Adrenal gland (tissue), 12 donors: Measurements from ENCODE around the gene CTSW. TPM values are rescaled to one million over a fixed set of nuclear protein-coding genes. Genes with fewer than 3 reads are reported as not detected.
A peak's percentile ranks its signal among the peaks of the same experiment; 100 is the strongest.

Source experiments
- DNase-seq, 7 donors: peaks; one replicate each; pipeline ENCODE4 v3.0.0-alpha.2; 2019 to 2020
- H3K27ac ChIP-seq, 5 donors: fragments of 200-600 bp; sonication (generic) in 4 of 5; 1 replicate in 3 of 5; 2 replicates in 2 of 5; pipeline versions ENCODE4 v1.5.1 to v1.8.0; 2016 to 2020; ENCODE audit warnings: mild to moderate bottlenecking in 1 of 5
- H3K27me3 ChIP-seq: fragments of 200-600 bp; 2 replicates; pipeline ENCODE4 v1.8.0; 2021
- H3K36me3 ChIP-seq, 2 donors: fragments of 200-600 bp; replicated peaks in 1 of 2; 1 replicate in 1 of 2; 2 replicates in 1 of 2; pipeline versions ENCODE4 v1.5.1 to v1.8.0; 2018 to 2022
- H3K4me1 ChIP-seq, 2 donors: fragments of 200-600 bp; replicated peaks in 1 of 2; 1 replicate in 1 of 2; 2 replicates in 1 of 2; pipeline versions ENCODE4 v1.5.1 to v1.8.0; 2018 to 2021
- H3K4me3 ChIP-seq, 4 donors: fragments of 200-600 bp; sonication (generic) in 3 of 4; one replicate each; pipeline ENCODE4 v1.5.1; 2016 to 2018
- H3K9me3 ChIP-seq, 3 donors: fragments of 200-600 bp; sonication (generic) in 1 of 3; replicated peaks in 1 of 3; 1 replicate in 2 of 3; 2 replicates in 1 of 3; pipeline versions ENCODE4 v1.5.1 to v1.8.0; 2016 to 2021
- CTCF ChIP-seq, 6 experiments: fragments of 450-650 bp in 4 of 6; fragments of 200-600 bp in 2 of 6; sonication (generic) in 1 of 6; IDR thresholded peaks; 1 replicate in 5 of 6; 2 replicates in 1 of 6; pipeline versions ENCODE4 v1.5.1 to v1.8.0; 2016 to 2021; ENCODE audit warnings: antibody characterized with exemption in 6 of 6, mild to moderate bottlenecking in 2 of 6, moderate library complexity in 1 of 6
- POLR2A ChIP-seq, 2 donors: fragments of 450-650 bp; IDR thresholded peaks; one replicate each; pipeline ENCODE4 v1.6.1; 2017; ENCODE audit warnings: antibody characterized with exemption in 2 of 2, mild to moderate bottlenecking in 2 of 2, moderate library complexity in 1 of 2
- WGBS, 4 donors: extraction: QIAGEN DNeasy Blood & Tissue Kit in 2 of 4; methylation state at CpG; one replicate each; pipeline versions ENCODE4 v1.1.5 to v1.1.7; 2013 to 2017; 5-methylcytosine and 5-hydroxymethylcytosine counted together
- intact Hi-C, 2 donors: fragments of 100-400 bp; cut with DNase I; formaldehyde crosslinking; loops; one replicate each; pipeline versions ENCODE4 v1.14.1 to v1.15.0; 2022 to 2023
- polyA plus RNA-seq, 3 donors: library from polyadenylated mRNA; stranded (reverse); fragments of 200-250 nt in 2 of 3; fragments of 350-450 nt in 1 of 3; fragmentation: Illumina TruSeq in 1 of 3; extraction: RNeasy Lipid Tissue Mini Kit (QIAGEN cat#74804) in 1 of 3; gene quantifications; one replicate each; pipeline ENCODE4 v1.2.3, GENCODE V29; 2013 to 2014
- total RNA-seq, 9 donors: library from RNA; depleted of rRNA in 4 of 9; stranded (reverse); fragments of >200 nt in 4 of 9; fragments of 120-200 nt in 1 of 9; fragmentation: NEBNext Ultra II Directional in 1 of 9; extraction: Animal tissue kit (Norgen Biotek cat#: 25700) in 1 of 9; gene quantifications; one replicate each; pipeline versions ENCODE4 v1.1.0 to v1.2.4, GENCODE V29; 2013 to 2023
- donor health status: healthy with polysubstance abuse.
- donor health status: Bipolar disorder and iron deficiency.
- donor health status: DM: yes; HTN: yes; CAD: no.
- donor health status: DM: no; HTN: no; CAD: no.
- donor health status: DM: no; HTN: no; CAD: no.
- donor health status: DM: yes; HTN: yes; CAD: no.

CTSW gene
- total and polyA plus RNA-seq, 12 donors: 0.28 to 4.8 (median 0.96) TPM; not detected in 2

GRCh38 chr11:65917434-65918210 lies 38.0 kb downstream of the CTSW start:
- peaks cover 35 to 47% of the 10 kb centered on the region in 2 donors for H3K4me1 ChIP-seq
- no peak for TF ChIP-seq CTCF (IDR thresholded peaks at IDR 0.05)
- no peak for TF ChIP-seq POLR2A (IDR thresholded peaks at IDR 0.05)
- intact Hi-C loops: no loop called here
- H3K36me3 ChIP-seq: peaks cover 0 to 14% of the 10 kb centered on the region in 2 donors
- H3K27ac ChIP-seq: peak overlapping the region in 3 of 5 donors; percentile 91 to 100 (median 97)
- WGBS, 4 donors: 80 to 84% (median 82%) methylated on average over 19 to 35 of the region's 35 CpGs
- DNase-seq: peak in 5 of 7 donors; percentile 34 to 61 (median 40)
- no peaks in the 10 kb centered on the region for H3K27me3 ChIP-seq
- peak overlapping the region in 2 of 4 donors; percentile 94 to 96 for H3K4me3 ChIP-seq
- no peaks in the 10 kb centered on the region for H3K9me3 ChIP-seq

GRCh38 chr11:65918211-65919140 lies 38.8 kb downstream of the CTSW start, which contains the start of gene C11orf68:
Gene C11orf68, minus strand, starts transcription at chr11:65919062. Its CDS starts 31 bp downstream, at chr11:65919031.
- intact Hi-C loops: no loop called here
- H3K4me1 ChIP-seq: peaks cover 35 to 47% of the 10 kb centered on the region in 2 donors
- 3 to 51% (median 8%) methylated on average over 5 to 77 of the region's 77 CpGs for WGBS, 4 donors
- DNase-seq: peak in 5 of 7 donors; percentile 49 to 74 (median 62)
- TF ChIP-seq CTCF (IDR thresholded peaks at IDR 0.05): no peak
- TF ChIP-seq POLR2A (IDR thresholded peaks at IDR 0.05): peak; percentile 48 to 71
- peak within 1 kb of the TSS; percentile 82 to 96 (median 93) for H3K4me3 ChIP-seq
- no peaks in the 10 kb centered on the region for H3K27me3 ChIP-seq
- H3K9me3 ChIP-seq: no peaks in the 10 kb centered on the region
- H3K27ac ChIP-seq: peak within 1 kb of the TSS in 4 of 5 donors; percentile 81 to 100 (median 94)
- H3K36me3 ChIP-seq: peaks cover 0 to 19% of the 10 kb centered on the region in 2 donors

GRCh38 chr11:65919141-65919572 lies 39.5 kb downstream of the CTSW start, which contains the start of gene DRAP1:
Gene DRAP1, plus strand, starts transcription at chr11:65919426. Its CDS starts 76 bp downstream, at chr11:65919502.
- Histone ChIP-seq H3K27me3 (no peaks in the 10 kb centered on the region), H3K4me1 (peaks cover 35 to 47% of the 10 kb centered on the region in 2 donors), H3K9me3 (no peaks in the 10 kb centered on the region), H3K27ac (peak within 1 kb of the TSS in 4 of 5 donors; percentile 81 to 100 (median 94)), H3K36me3 (peaks cover 0 to 19% of the 10 kb centered on the region in 2 donors), H3K4me3 (peak within 1 kb of the TSS; percentile 82 to 96 (median 93))
- intact Hi-C loops: no loop called here
- peak; percentile 98 to 100 (median 99) for DNase-seq
- peak in 1 of 6 experiments; percentile 11 for TF ChIP-seq CTCF (IDR thresholded peaks at IDR 0.05)
- peak; percentile 41 to 59 for TF ChIP-seq POLR2A (IDR thresholded peaks at IDR 0.05)
- 0 to 2% (median 1%) methylated on average over 35 to 59 of the region's 59 CpGs; no CpG with 5 or more reads in 1 of the 4 donors for WGBS, 4 donors
